ENCODE data around the gene DNAJA4. TPM values are rescaled to one million over a fixed set of nuclear protein-coding genes. Genes with fewer than 3 reads are reported as not detected.

The DNAJA4 gene
- polyA plus RNA-seq, 3 donors from 2014 or later = 3.1 to 8.2 (median 7.4) TPM

GRCh38 chr15:78317145-78317836, 52.9 kb downstream of the DNAJA4 start:
- no peaks in the 10 kb centered on the region for H3K9me3 Mint-ChIP-seq
- no peak overlapping the region for H3K27ac Mint-ChIP-seq
- peaks cover 0 to 3% (median under 1%) of the 10 kb centered on the region in 3 donors for H3K27me3 Mint-ChIP-seq (ENCODE audit: low read depth in 3 of 3)
- H3K4me3 Mint-ChIP-seq = no peak overlapping the region
- no peak for DNase-seq
- no peaks in the 10 kb centered on the region for H3K4me1 Mint-ChIP-seq
- H3K36me3 Mint-ChIP-seq = no peaks in the 10 kb centered on the region

GRCh38 chr15:78319588-78319987, 55.2 kb downstream of the DNAJA4 start:
- H3K9me3 Mint-ChIP-seq = no peaks in the 10 kb centered on the region
- no peak overlapping the region for H3K4me3 Mint-ChIP-seq
- no peaks in the 10 kb centered on the region for H3K36me3 Mint-ChIP-seq
- no peaks in the 10 kb centered on the region for H3K4me1 Mint-ChIP-seq
- DNase-seq = no peak
- H3K27ac Mint-ChIP-seq = no peak overlapping the region
- H3K27me3 Mint-ChIP-seq (ENCODE audit: low read depth in 3 of 3) = peaks cover 0 to 3% (median 0%) of the 10 kb centered on the region in 3 donors

GRCh38 chr15:78320183-78320582, 55.8 kb downstream of the DNAJA4 start:
- no peaks in the 10 kb centered on the region for H3K9me3 Mint-ChIP-seq
- no peaks in the 10 kb centered on the region for H3K36me3 Mint-ChIP-seq
- H3K27ac Mint-ChIP-seq = no peak overlapping the region
- DNase-seq = no peak
- peaks cover 0 to 3% (median 0%) of the 10 kb centered on the region in 3 donors for H3K27me3 Mint-ChIP-seq (ENCODE audit: low read depth in 3 of 3)
- no peak overlapping the region for H3K4me3 Mint-ChIP-seq
- no peaks in the 10 kb centered on the region for H3K4me1 Mint-ChIP-seq

- H3K27me3 Mint-ChIP-seq (ENCODE audit: low read depth in 3 of 3) = peaks cover 0 to 3% (median 3%) of the 10 kb centered on the region in 3 donors
- no peaks in the 10 kb centered on the region for H3K4me1 Mint-ChIP-seq
- no peak overlapping the region for H3K4me3 Mint-ChIP-seq
- DNase-seq = no peak
- no peaks in the 10 kb centered on the region for H3K36me3 Mint-ChIP-seq
- H3K9me3 Mint-ChIP-seq = no peaks in the 10 kb centered on the region
- H3K27ac Mint-ChIP-seq = no peak overlapping the region
Measured at GRCh38 chr15:78321041-78321570, 56.7 kb downstream of the DNAJA4 start.

- no peaks in the 10 kb centered on the region for H3K4me1 Mint-ChIP-seq
- no peak overlapping the region for H3K27ac Mint-ChIP-seq
- no peak for DNase-seq
- H3K27me3 Mint-ChIP-seq (ENCODE audit: low read depth in 3 of 3) = peaks cover 0 to 3% (median 3%) of the 10 kb centered on the region in 3 donors
- no peaks in the 10 kb centered on the region for H3K9me3 Mint-ChIP-seq
- H3K36me3 Mint-ChIP-seq = no peaks in the 10 kb centered on the region
- no peak overlapping the region for H3K4me3 Mint-ChIP-seq
Measured at GRCh38 chr15:78321786-78322185, 57.4 kb downstream of the DNAJA4 start.

GRCh38 chr15:78322243-78322642, 57.9 kb downstream of the DNAJA4 start:
- H3K36me3 Mint-ChIP-seq = no peaks in the 10 kb centered on the region
- H3K4me3 Mint-ChIP-seq = no peak overlapping the region
- no peaks in the 10 kb centered on the region for H3K9me3 Mint-ChIP-seq
- H3K4me1 Mint-ChIP-seq = no peaks in the 10 kb centered on the region
- peaks cover 0 to 3% (median 3%) of the 10 kb centered on the region in 3 donors for H3K27me3 Mint-ChIP-seq (ENCODE audit: low read depth in 3 of 3)
- H3K27ac Mint-ChIP-seq = no peak overlapping the region
- no peak for DNase-seq

- Mint-ChIP-seq H3K4me1 (no peaks in the 10 kb centered on the region), H3K4me3 (no peak overlapping the region), H3K27me3 (ENCODE audit: low read depth in 3 of 3) (peaks cover 0 to 3% (median 2%) of the 10 kb centered on the region in 3 donors), H3K36me3 (no peaks in the 10 kb centered on the region), H3K27ac (no peak overlapping the region), H3K9me3 (no peaks in the 10 kb centered on the region)
- DNase-seq = no peak
Measured at GRCh38 chr15:78322724-78323521, 58.6 kb downstream of the DNAJA4 start.

GRCh38 chr15:78323693-78324092, 59.3 kb downstream of the DNAJA4 start:
- H3K27ac Mint-ChIP-seq = no peak overlapping the region
- no peak for DNase-seq
- H3K4me3 Mint-ChIP-seq = no peak overlapping the region
- H3K36me3 Mint-ChIP-seq = no peaks in the 10 kb centered on the region
- H3K4me1 Mint-ChIP-seq = no peaks in the 10 kb centered on the region
- H3K9me3 Mint-ChIP-seq = no peaks in the 10 kb centered on the region
- H3K27me3 Mint-ChIP-seq (ENCODE audit: low read depth in 3 of 3) = peaks cover 0 to 3% (median 1%) of the 10 kb centered on the region in 3 donors

GRCh38 chr15:78324144-78324543, 59.8 kb downstream of the DNAJA4 start:
- no peaks in the 10 kb centered on the region for H3K36me3 Mint-ChIP-seq
- peaks cover 0 to 3% (median 1%) of the 10 kb centered on the region in 3 donors for H3K27me3 Mint-ChIP-seq (ENCODE audit: low read depth in 3 of 3)
- no peaks in the 10 kb centered on the region for H3K4me1 Mint-ChIP-seq
- H3K27ac Mint-ChIP-seq = no peak overlapping the region
- no peak for DNase-seq
- H3K4me3 Mint-ChIP-seq = no peak overlapping the region
- no peaks in the 10 kb centered on the region for H3K9me3 Mint-ChIP-seq

GRCh38 chr15:78325092-78325843, 60.9 kb downstream of the DNAJA4 start:
- H3K27me3 Mint-ChIP-seq (ENCODE audit: low read depth in 3 of 3) = peaks cover 0 to 3% (median 3%) of the 10 kb centered on the region in 3 donors
- H3K9me3 Mint-ChIP-seq = no peaks in the 10 kb centered on the region
- H3K36me3 Mint-ChIP-seq = no peaks in the 10 kb centered on the region
- H3K27ac Mint-ChIP-seq = no peak overlapping the region
- no peaks in the 10 kb centered on the region for H3K4me1 Mint-ChIP-seq
- no peak overlapping the region for H3K4me3 Mint-ChIP-seq
- DNase-seq = no peak

GRCh38 chr15:78327466-78327865, 63.1 kb downstream of the DNAJA4 start:
- Mint-ChIP-seq H3K4me1 (no peaks in the 10 kb centered on the region), H3K27me3 (ENCODE audit: low read depth in 3 of 3) (peaks cover 0 to 4% (median 3%) of the 10 kb centered on the region in 3 donors), H3K9me3 (no peaks in the 10 kb centered on the region), H3K27ac (no peak overlapping the region), H3K36me3 (no peaks in the 10 kb centered on the region), H3K4me3 (no peak overlapping the region)
- DNase-seq = no peak

GRCh38 chr15:78329625-78330024, 65.3 kb downstream of the DNAJA4 start:
- Mint-ChIP-seq H3K36me3 (no peaks in the 10 kb centered on the region), H3K4me3 (no peak overlapping the region), H3K27me3 (ENCODE audit: low read depth in 3 of 3) (peaks cover 3 to 7% (median 3%) of the 10 kb centered on the region in 3 donors), H3K9me3 (no peaks in the 10 kb centered on the region), H3K4me1 (no peaks in the 10 kb centered on the region), H3K27ac (no peak overlapping the region)
- DNase-seq = no peak
